ENCODE data around the gene EEF1AKMT4.
"Not testable (repeated sequence)": the region's sequence is repeated elsewhere in the genome, so short reads cannot be mapped to it uniquely, and the experiment has no call there.

The EEF1AKMT4 gene

GRCh38 chr3:184261854-184262763 lies 12.6 kb downstream of the EEF1AKMT4 start:
- peak; percentile 75 for DNase-seq

DNA sequence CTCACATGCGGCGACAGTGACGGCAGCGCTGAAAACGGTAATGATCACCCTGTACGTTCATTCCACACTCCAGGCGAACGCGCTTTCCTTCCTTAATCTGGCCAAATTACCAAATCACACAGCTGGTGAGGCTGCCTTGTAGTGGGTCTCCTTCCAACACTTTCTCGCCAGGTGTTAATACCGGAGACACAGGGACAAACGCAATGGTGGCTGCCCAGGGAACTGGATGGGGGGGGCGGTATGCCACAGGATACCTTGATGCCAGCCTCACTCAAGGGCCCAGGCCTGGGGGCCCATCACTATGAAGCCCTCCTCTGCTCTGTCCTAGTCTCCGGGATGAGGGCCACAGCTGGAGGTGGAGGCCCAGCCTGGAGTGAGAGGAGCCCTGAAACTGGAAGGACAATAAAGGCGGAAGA lies 13.3 kb downstream of the EEF1AKMT4 start:
- DNase-seq = peak; percentile 9

GRCh38 chr3:184267249-184267648 lies 17.8 kb downstream of the EEF1AKMT4 start:
- DNase-seq = not testable (repeated sequence)

DNA sequence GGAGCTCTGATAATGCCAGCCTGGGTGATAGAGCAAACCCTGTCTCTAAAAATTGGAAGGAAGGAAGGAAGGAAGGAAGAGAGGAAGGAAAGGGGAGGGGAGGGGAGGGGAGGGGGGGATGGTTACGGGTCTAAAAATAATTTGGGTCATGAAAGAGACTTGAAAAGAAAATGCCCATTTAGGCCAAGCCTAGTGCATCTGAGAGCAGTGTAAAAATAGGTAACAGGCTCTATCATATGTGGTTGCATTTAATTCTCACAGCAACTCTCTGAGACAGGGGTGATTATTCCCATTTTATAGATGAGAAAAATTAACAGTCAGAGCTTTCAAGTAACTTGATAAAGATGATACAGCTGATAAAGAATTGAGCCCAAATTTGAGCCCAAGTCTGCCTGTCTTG lies 22.8 kb downstream of the EEF1AKMT4 start:
- DNase-seq = no peak

DNA sequence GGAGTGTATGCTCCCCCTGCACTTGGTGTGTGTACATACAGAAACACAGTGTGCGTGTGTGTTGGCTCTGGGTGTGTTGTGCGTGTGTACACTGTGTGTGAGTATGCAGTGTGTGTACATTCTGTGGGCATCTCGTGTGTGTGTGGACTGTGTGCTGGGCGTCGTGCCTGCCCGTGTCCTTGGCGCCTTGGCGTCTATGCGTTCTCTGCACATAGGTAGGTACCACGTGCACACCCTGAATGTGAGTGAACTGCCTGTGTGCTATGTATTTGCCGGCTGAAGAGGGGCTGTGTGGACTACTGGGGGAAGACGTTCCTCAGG lies 25.9 kb downstream of the EEF1AKMT4 start:
- no peak for DNase-seq

DNA sequence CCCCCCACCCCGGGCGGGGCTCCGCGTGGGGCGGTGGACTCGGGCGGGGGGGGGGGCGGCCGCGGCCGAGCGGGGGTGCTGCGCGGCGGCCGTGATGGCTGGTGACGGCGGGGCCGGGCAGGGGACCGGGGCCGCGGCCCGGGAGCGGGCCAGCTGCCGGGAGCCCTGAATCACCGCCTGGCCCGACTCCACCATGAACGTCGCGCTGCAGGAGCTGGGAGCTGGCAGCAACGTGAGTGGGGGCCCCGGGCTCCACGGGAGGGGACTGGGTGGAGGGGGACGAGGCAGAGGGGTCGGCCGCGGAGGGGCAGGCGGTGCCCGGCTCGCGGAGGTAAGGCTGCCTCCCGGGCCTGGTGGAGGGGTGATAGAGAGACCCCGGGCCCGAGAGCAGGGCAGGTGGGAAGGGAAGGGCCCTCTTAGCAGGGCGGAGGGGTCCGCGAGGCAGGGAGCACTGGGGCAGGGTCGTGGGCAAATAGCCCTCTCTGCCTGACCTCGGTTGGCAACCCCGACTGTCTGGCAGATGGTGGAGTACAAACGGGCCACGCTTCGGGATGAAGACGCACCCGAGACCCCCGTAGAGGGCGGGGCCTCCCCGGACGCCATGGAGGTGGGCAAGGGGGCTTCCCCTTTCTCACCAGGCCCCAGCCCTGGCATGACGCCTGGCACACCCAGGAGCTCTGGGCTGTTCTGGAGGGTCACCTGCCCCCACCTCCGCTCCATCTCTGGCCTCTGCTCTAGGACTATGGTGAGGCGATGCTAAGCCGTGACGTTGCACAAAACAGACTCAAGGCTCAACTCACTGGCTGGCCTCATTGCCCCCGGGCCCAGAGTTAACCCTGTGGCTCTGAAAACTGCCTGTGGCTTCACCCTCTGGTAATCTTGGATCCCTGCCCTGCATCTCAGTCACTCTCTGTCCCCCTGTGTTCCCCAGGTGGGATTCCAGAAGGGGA lies 26.8 kb downstream of the EEF1AKMT4 start, which contains the start of gene ECE2:
Gene ECE2, plus strand, starts transcription at position 62 of the 950 bp plus-strand sequence. Its CDS starts 132 bp downstream, at position 194.
- no peak for DNase-seq

GRCh38 chr3:184277366-184277765 lies 27.9 kb downstream of the EEF1AKMT4 start:
- no peak for DNase-seq

GRCh38 chr3:184282941-184283340 lies 33.5 kb downstream of the EEF1AKMT4 start:
- no peak for DNase-seq

DNA sequence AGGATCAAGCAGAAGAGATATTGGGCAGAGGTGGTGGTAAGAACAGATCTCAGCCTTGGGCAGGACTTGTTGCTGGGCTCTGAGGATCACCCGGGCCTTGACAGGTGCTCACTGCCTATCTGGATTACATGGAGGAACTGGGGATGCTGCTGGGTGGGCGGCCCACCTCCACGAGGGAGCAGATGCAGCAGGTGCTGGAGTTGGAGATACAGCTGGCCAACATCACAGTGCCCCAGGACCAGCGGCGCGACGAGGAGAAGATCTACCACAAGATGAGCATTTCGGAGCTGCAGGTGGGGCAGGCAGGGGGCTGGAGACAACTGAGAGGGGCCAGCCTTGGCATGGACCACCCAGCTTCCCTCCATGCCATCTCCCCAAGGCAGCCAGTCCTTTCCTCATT lies 34.2 kb downstream of the EEF1AKMT4 start:
- DNase-seq = no peak

GRCh38 chr3:184284696-184285095 lies 35.2 kb downstream of the EEF1AKMT4 start:
- peak; percentile 64 for DNase-seq

- peak; percentile 32 for DNase-seq
These were observed 40.0 kb downstream of the EEF1AKMT4 start for GRCh38 chr3:184289426-184289938.

- DNase-seq = no peak
These were observed 40.9 kb downstream of the EEF1AKMT4 start for GRCh38 chr3:184290331-184290730.

GRCh38 chr3:184291044-184291737 lies 41.7 kb downstream of the EEF1AKMT4 start:
- no peak for DNase-seq

DNA sequence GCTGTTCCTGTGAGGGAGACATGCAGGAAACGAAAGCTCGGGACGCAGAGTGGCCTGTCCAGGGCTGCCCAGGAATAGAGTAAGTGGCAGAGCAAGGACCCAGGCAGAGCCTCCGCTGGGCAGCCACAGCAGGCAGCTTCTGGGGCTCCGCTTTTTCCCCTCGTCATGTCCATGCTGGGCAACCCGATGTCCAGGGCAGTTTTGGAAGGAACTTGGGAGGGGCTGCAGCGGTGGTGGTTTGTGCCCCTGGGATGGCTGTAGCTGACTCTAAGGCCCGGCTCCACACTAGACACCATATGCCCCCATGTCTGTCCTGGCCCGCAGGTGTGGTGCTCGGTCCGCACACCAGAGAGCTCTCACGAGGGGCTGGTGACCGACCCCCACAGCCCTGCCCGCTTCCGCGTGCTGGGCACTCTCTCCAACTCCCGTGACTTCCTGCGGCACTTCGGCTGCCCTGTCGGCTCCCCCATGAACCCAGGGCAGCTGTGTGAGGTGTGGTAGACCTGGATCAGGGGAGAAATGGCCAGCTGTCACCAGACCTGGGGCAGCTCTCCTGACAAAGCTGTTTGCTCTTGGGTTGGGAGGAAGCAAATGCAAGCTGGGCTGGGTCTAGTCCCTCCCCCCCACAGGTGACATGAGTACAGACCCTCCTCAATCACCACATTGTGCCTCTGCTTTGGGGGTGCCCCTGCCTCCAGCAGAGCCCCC lies 42.4 kb downstream of the EEF1AKMT4 start:
- DNase-seq = no peak

DNA sequence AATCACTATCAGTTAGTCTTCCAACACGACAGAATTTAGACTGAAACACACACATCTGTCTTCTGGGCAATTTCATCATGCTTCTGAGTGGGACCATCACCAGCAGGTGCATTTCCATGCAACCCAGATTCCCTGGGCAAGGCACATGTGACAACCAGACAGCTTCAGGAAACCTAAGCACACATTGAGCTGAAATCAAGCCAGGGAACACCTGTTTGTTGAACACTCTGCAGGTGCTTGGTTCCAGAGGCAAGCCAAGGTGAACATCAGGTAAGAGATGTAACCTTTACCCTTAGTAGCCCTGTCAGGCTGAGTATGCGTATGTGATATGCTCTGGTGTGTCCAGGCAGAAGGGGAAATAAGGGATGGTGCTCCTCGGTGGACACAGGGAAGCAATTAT lies 46.3 kb downstream of the EEF1AKMT4 start:
- peak; percentile 8 for DNase-seq

DNA sequence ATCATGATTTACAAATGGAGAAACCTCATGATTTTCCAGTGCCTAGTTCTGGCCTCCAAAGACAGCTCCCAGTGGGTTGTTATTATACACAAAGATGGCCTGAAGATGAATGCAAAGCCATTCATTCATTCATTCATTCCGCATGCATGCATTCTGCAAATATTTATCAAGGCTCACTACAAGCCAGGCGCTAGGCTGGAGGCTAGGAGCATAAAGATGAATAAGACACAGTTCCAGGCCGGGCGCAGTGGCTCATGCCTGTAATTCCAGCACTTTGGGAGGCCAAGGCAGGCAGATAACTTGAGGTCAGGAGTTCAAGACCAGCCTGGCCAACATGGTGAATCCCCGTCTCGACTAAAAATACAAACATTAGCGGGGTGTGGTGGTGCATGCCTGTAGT lies 47.1 kb downstream of the EEF1AKMT4 start:
- DNase-seq = no peak

DNA sequence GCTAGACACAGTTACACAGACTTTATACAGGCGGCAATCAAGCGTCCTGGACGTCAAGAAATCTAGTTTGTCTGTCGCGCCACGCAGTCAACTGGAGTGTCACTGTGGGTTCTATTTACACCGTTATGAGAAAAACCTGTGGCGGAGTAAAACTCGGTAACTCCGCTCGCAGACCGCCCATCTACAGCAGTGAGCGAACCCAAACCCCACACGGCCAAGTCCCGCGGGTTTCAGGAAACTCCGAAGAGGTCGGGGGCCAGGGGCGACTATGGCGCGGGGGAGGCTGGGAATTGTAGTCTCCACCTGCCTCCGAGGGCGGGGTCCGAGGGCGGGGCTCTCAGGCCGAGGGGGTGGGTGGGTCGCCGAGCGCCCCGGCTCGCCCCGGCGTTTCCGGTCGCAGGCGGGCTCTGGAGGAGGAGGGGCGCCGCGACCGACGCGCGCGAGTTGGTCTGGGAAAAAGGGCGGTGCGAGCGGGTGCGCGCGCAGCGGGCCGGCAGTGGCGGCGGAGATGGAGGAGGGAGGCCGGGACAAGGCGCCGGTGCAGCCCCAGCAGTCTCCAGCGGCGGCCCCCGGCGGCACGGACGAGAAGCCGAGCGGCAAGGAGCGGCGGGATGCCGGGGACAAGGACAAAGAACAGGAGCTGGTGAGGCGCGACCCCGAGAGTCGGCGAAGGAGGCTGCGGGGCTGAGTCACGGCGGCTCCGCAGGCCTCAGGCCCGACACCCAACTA lies 49.5 kb downstream of the EEF1AKMT4 start, which contains the start of gene PSMD2:
Gene PSMD2, plus strand, starts transcription at position 483 of the 729 bp plus-strand sequence. Its CDS starts 26 bp downstream, at position 509.
- DNase-seq = peak; percentile 83

DNA sequence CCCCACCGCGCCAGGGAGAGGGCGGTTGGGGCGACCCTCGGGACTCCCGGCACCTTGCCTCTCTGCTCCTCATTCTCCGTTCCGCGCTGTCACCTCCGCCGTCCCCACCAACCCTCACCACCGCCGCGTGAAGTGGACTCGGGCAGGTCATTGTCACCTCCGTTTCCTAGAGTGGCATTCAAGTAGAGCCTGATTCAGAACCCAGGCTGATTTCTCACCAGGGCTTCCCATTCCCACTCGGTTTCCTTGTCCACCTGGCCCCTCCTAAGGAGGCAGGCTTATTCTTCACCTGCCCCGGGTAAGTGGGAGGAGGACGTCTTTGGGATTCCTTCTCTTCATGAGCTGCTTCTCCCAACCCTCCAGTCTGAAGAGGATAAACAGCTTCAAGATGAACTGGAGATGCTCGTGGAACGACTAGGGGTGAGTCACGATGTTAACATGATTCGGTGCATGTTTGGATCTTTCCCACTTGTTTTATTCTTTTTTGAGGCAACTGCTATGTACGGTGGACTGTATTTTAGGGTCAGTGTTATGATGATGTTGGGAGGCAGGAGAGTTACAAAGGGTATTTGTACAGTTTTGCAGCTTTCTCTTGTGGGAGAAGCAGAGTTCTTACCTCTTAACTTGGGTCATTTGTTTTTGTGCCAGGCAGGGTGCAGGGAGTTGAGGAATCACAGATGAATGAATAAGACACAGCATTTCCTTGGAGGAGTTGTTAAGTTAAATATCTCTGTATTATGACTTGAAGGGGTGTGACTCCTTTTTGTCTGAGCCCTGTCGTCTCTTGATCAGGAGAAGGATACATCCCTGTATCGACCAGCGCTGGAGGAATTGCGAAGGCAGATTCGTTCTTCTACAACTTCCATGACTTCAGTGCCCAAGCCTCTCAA lies 50.3 kb downstream of the EEF1AKMT4 start:
- no peak for DNase-seq

GRCh38 chr3:184300378-184300720 lies 50.9 kb downstream of the EEF1AKMT4 start:
- DNase-seq = no peak

- DNase-seq = no peak
These were observed 56.1 kb downstream of the EEF1AKMT4 start for GRCh38 chr3:184305577-184305976.

Data from NCI-H2029 treated with DMSO at 0.1 percent for 48 hours (cell line).